GM21515 (cell line): ENCODE measurements around the gene ASB16.

Source experiments
- ATAC-seq: cut with Tn5 transposase; IDR thresholded peaks from one replicate; pipeline ENCODE4 v1.9.1; 2021; ENCODE audit not compliant: unreplicated experiment

The ASB16 gene

DNA sequence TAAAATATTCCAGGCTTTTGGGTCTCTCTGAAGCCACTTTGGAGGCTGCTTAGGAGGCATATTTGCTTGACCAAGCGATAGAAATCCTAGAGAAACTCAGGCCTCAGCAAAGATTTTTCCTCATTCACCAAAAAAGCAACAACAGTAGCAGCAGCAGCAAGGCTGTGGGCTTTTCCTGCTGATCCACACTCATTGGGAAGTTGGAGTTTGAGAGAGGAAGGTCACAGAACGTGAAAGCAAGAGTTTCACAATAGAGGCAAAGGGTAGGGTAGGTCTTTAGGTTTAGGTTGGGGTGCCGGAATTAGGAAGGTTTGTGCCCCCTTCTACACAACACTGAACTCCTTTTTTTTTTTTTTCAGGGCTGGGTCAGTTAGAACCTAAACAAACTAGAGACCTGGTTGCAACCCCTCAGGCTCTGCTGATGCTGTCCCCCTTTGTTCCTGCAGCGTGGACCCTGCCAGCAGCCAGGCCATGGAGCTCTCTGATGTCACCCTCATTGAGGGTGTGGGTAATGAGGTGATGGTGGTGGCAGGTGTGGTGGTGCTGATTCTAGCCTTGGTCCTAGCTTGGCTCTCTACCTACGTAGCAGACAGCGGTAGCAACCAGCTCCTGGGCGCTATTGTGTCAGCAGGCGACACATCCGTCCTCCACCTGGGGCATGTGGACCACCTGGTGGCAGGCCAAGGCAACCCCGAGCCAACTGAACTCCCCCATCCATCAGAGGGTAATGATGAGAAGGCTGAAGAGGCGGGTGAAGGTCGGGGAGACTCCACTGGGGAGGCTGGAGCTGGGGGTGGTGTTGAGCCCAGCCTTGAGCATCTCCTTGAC is 18.3 kb downstream of the ASB16 start:
- no peak for ATAC-seq

DNA sequence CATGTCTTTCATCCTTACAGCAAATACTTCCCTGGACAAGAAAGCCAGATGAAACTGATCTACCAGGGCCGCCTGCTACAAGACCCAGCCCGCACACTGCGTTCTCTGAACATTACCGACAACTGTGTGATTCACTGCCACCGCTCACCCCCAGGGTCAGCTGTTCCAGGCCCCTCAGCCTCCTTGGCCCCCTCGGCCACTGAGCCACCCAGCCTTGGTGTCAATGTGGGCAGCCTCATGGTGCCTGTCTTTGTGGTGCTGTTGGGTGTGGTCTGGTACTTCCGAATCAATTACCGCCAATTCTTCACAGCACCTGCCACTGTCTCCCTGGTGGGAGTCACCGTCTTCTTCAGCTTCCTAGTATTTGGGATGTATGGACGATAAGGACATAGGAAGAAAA is 20.0 kb downstream of the ASB16 start:
- ATAC-seq, result no peak

DNA sequence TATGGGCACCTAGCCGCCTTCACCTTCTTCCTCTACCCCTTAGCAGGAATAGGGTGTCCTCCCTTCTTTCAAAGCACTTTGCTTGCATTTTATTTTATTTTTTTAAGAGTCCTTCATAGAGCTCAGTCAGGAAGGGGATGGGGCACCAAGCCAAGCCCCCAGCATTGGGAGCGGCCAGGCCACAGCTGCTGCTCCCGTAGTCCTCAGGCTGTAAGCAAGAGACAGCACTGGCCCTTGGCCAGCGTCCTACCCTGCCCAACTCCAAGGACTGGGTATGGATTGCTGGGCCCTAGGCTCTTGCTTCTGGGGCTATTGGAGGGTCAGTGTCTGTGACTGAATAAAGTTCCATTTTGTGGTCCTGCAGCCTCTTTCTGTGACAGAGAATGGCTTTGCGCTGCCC is 20.9 kb downstream of the ASB16 start:
- ATAC-seq, result no peak

DNA sequence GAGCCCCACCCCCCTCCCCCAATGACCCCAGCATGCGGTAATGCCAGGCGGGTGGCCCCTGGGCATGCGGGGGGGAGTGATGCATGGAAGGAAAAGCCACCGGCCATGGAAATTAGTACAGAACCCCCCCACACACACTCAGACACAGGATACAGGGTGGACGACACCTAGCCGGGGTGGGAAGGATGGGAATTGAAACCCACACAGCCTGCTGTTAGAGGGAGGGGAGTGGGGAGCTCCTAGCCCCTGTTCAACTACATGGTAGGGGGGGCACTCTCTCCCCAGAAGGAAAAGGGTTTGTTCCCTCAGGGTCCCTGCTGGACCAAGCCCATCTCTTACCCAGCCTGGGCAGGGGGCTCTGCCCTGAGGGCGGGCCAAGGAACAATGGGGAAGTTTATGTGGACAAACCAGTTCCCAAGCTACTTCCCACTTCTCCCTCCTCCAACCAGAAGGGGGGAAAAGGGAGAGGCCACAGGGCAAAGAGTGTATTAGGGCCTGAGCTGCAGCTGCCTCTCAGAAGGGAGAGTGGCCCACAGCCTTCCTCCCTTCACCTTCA is 21.5 kb downstream of the ASB16 start:
- no peak for ATAC-seq

GRCh38 chr17:44192750-44193149 is 22.2 kb downstream of the ASB16 start:
- ATAC-seq, result no peak

- ATAC-seq, result no peak
Observed at GRCh38 chr17:44193326-44194084, 23.0 kb downstream of the ASB16 start.

DNA sequence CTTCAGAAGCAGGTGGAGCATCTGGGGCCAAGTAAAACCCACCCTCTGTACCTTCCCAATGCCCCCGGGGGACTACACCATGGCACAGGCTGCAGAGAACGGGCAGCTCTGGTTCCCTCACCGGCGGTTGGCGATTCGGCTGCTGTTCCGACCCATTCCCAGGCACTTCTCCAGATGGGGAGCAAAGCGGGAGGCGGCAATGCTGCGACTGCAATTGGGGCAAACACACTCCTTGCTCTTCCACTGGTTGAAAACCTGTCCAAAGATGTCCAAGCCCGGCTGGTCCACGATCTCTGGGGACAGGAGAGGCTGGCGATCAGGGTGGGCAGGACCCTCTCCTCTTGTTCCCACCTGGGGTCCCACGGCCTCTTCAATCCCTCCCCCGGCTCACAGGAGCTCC is 26.6 kb downstream of the ASB16 start:
- ATAC-seq, result no peak

DNA sequence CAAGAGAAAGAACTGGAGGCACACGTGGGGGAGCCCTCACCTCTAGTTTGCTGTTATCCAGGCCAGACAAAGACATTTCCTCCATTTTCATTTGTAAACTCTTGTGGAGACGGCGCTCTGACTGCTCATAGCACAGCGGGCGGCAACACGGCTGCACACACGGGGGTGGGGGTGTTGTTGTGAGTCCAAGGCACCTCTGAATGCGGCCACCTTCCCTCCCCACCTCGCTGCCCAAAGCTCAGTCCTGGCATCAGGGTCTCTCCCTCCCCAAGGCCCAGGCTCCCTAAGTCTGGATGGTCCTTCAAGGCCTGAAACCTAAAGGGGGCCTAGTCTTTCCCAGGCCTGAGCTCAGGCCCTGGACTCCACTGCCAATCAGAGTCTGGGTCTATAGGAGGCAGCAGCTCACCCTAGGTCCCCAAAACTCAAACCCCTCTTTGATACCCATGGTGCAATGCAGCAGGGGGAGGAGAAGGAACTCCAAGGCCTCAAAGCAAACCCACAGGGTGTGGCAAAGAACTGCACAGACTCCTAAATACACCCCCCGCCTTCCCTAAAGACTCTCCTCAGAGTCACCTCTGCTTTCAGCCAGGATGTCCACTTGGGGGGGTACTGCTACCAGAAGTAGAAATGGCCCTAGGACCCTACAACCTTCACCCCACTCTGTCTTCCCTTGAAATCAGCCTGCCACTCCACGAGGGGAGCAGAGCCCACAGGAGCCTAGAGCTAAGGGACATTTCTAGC is 27.6 kb downstream of the ASB16 start:
- ATAC-seq, result no peak

- ATAC-seq, result peak; percentile 15
Observed at GRCh38 chr17:44198721-44199552, 28.4 kb downstream of the ASB16 start.

GRCh38 chr17:44199553-44200477 is 29.3 kb downstream of the ASB16 start, which contains the start of gene ATXN7L3:
TSS of gene ATXN7L3 (minus strand) at chr17:44199884. CDS start at chr17:44198070, 1,814 bp downstream.
- peak; percentile 58 for ATAC-seq

DNA sequence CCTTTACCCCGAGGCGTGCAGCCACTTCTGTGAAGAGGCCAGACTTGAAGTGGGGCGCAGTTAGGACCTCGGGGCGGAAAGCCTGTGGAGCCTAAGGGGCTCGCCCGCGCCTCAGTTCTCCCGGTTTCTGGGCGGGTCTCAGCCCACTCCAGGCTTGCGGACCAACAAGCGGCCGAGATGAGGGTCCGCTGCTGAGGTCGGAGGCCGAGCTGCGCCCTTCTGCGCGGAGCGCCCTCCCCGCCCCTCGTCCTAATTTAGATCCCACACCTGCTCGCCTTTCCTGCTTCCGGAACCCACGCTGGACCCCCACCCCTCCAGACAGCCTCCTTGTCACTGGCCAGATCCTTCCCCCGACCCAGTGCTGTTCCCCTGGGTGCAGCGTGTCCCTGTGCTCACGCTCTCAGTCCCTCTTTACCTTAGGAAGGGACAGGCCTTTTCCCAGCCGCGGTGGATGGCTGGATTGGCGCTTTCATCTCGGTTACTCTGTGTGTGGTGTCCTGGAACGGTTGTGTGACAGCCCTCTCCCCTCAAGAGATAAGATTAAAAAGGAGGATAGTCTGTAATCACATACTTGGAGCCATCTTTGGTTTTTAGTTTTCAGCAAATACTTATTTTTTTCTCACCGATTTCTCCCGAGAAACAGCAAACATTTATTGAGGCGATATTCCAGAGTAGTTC is 30.1 kb downstream of the ASB16 start:
- no peak for ATAC-seq

DNA sequence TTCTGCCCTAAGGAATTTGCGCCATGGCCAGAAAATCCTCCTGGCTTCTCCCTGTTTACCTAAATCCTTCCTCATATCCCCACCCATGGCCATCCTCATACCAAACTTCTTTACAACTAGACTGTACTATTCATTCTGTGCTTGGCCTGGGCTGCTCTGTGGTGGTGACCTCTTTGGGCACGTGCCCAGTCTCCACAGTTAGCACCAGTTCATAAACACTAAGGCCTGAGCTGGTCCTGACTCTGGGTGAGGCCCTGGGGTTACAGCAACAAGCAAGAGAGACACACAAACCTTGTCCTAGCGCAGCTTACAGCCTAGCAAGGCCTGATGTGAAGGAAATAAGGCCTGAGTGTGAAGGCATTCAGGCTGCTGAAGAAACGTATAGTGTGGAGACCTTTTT is 32.3 kb downstream of the ASB16 start:
- no peak for ATAC-seq

- ATAC-seq, result no peak
Observed at GRCh38 chr17:44203731-44204440, 33.4 kb downstream of the ASB16 start.

- no peak for ATAC-seq
Observed at GRCh38 chr17:44204441-44204882, 34.0 kb downstream of the ASB16 start.

- ATAC-seq, result no peak
Observed at GRCh38 chr17:44205962-44206824, 35.7 kb downstream of the ASB16 start.

GRCh38 chr17:44206825-44207155 is 36.3 kb downstream of the ASB16 start:
- no peak for ATAC-seq

DNA sequence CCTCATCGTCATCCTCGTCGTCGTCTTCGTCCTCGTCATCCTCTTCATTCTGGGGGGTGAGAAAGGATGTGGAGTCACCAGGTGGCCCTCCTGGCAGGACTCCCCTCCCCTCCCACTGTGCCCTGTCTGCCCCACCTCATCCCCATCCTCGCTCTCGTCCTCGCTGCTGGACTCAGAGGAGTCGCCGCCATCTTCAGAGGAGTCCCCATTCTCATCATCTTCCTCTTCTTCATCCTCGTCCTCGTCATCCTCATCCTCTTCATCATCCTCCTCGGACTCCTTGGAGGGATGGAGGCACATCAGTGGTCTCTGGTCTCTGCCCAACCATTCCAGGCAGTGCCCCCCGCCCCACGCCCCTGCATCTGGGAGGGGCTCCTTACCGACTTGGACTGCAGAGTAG is 36.8 kb downstream of the ASB16 start:
- no peak for ATAC-seq
